Measurements from ENCODE around the gene RABGAP1.

RABGAP1 gene

GRCh38 chr9:123111427-123112014, 170.7 kb downstream of the RABGAP1 start:
- no peak for DNase-seq (ENCODE audit: low read depth)
- H3K4me3 ChIP-seq (ENCODE audit: low read depth, low read length), result no peak overlapping the region
- TF ChIP-seq CTCF (IDR thresholded peaks at IDR 0.05; ENCODE audit: low read depth, low read length, missing control alignments), result no peak

GRCh38 chr9:123112015-123112975, 171.5 kb downstream of the RABGAP1 start:
- no peak for TF ChIP-seq CTCF (IDR thresholded peaks at IDR 0.05; ENCODE audit: low read depth, low read length, missing control alignments)
- no peak overlapping the region for H3K4me3 ChIP-seq (ENCODE audit: low read depth, low read length)
- DNase-seq (ENCODE audit: low read depth), result no peak

GRCh38 chr9:123113185-123113584, 172.4 kb downstream of the RABGAP1 start:
- DNase-seq (ENCODE audit: low read depth), result no peak
- no peak for TF ChIP-seq CTCF (IDR thresholded peaks at IDR 0.05; ENCODE audit: low read depth, low read length, missing control alignments)
- H3K4me3 ChIP-seq (ENCODE audit: low read depth, low read length), result no peak overlapping the region

DNA sequence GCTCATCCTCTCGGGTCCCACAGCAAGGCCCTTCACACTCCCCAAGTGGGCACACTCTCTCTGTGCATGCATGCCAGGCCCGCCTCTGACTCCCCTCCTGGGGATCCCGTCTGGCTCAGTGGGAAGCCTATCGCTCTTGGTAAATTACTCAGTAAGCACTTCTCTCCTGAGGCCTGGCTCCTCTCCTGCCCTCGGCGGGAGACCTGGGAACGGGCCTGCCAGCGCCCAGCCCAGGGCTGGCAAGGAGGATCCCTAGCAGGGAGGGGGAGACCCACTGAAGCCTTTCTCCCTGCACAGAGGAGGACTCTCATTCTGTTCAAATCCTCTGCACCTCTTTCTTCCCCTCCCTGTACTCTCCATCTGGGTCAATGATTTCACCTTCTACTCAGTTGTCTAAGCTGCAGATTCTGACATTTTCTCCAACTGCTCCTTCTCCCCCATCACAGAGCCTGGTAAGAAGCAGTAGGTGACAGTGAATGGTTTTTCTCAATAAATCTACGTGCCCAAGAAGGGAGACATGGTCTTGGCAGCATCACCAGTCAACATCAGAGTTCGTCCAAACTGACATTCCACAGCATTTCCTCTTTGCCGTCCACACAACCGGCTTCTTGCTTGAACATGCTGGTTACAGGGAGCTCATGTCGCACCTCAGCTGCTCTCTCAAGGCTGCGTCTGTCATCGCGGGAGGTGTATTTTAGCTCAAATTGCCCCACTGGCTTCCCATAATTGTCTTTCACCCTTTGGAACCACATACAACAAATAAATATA, 174.5 kb downstream of the RABGAP1 start:
- no peak for TF ChIP-seq CTCF (IDR thresholded peaks at IDR 0.05; ENCODE audit: low read depth, low read length, missing control alignments)
- DNase-seq (ENCODE audit: low read depth), result no peak
- no peak overlapping the region for H3K4me3 ChIP-seq (ENCODE audit: low read depth, low read length)

GRCh38 chr9:123116036-123116435, 175.2 kb downstream of the RABGAP1 start:
- no peak for DNase-seq (ENCODE audit: low read depth)
- H3K4me3 ChIP-seq (ENCODE audit: low read depth, low read length), result no peak overlapping the region
- TF ChIP-seq CTCF (IDR thresholded peaks at IDR 0.05; ENCODE audit: low read depth, low read length, missing control alignments), result no peak

DNA sequence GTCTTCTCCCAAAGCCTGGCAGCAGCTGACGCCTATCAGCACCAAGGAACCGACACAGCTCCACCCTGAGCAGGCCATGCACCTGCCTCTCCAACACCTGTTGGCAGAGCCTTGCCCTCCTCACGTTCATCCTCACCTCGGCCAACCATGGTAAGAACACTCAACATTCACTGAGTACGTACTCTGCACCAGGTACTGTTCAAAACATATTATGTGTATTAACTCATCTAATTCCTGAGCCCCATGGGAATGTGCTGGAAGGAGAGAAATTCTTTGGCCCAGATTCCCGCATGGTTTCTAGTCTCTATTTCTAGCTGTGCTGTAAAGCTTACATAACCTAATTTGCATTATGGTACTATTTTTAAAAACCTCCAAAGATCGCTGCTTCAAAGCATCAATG, 178.7 kb downstream of the RABGAP1 start:
- no peak for DNase-seq (ENCODE audit: low read depth)
- no peak for TF ChIP-seq CTCF (IDR thresholded peaks at IDR 0.05; ENCODE audit: low read depth, low read length, missing control alignments)
- no peak overlapping the region for H3K4me3 ChIP-seq (ENCODE audit: low read depth, low read length)

Measured in GM12864 (cell line).